Colonic mucosa (tissue), 4 donors: Measurements from ENCODE around the gene EIF3K. TPM values are rescaled to one million over a fixed set of nuclear protein-coding genes. Genes with fewer than 3 reads are reported as not detected.
"Not testable (repeated sequence)": the region's sequence is repeated elsewhere in the genome, so short reads cannot be mapped to it uniquely, and the experiment has no call there.

Experiments
- DNase-seq: peaks from one replicate; pipeline ENCODE4 v3.0.0-alpha.2; 2020
- H3K27ac ChIP-seq: fragments of 200-600 bp; one replicate; pipeline ENCODE4 v1.8.0; 2021
- H3K27me3 ChIP-seq: fragments of 200-600 bp; one replicate; pipeline ENCODE4 v1.8.0; 2021
- H3K36me3 ChIP-seq: fragments of 200-600 bp; one replicate; pipeline ENCODE4 v1.8.0; 2021
- H3K4me1 ChIP-seq: fragments of 200-600 bp; one replicate; pipeline ENCODE4 v1.8.0; 2021; ENCODE audit warnings: mild to moderate bottlenecking
- H3K4me3 ChIP-seq: fragments of 200-600 bp; one replicate; pipeline ENCODE4 v1.8.0; 2021
- H3K9ac ChIP-seq, 2 donors: one replicate each; pipeline ENCODE4 v1.7.0; 2013; ENCODE audit warnings: control low read depth in 2 of 2, low read depth in 2 of 2, low read length in 2 of 2
- H3K9me3 ChIP-seq: fragments of 200-600 bp; one replicate; pipeline ENCODE4 v1.8.0; 2021
- intact Hi-C: fragments of 100-400 bp; cut with DNase I; formaldehyde crosslinking; loops from one replicate; pipeline ENCODE4 v1.14.1; 2022
- total RNA-seq, 2 donors: library from RNA; stranded (reverse); fragmentation: NEBNext Ultra II Directional in 1 of 2; extraction: Animal tissue kit (Norgen Biotek cat#: 25700) in 1 of 2; gene quantifications; one replicate each; pipeline ENCODE4 v1.2.1, GENCODE V29; 2021
- TF ChIP-seq, protein P1 (sequence below): fragments of 200-600 bp; IDR thresholded peaks from one replicate; pipeline ENCODE4 v1.8.0; 2022; ENCODE audit warnings: antibody characterized with exemption, mild to moderate bottlenecking
- donor health status: healthy.
- donor health status: DM: no; HTN: no; CAD: no.
- donor health status: DM: no; HTN: no; CAD: no.

EIF3K gene, protein sequence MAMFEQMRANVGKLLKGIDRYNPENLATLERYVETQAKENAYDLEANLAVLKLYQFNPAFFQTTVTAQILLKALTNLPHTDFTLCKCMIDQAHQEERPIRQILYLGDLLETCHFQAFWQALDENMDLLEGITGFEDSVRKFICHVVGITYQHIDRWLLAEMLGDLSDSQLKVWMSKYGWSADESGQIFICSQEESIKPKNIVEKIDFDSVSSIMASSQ
- 100 to 1,000 TPM; 367 to 445 TPM for total RNA-seq

DNA sequence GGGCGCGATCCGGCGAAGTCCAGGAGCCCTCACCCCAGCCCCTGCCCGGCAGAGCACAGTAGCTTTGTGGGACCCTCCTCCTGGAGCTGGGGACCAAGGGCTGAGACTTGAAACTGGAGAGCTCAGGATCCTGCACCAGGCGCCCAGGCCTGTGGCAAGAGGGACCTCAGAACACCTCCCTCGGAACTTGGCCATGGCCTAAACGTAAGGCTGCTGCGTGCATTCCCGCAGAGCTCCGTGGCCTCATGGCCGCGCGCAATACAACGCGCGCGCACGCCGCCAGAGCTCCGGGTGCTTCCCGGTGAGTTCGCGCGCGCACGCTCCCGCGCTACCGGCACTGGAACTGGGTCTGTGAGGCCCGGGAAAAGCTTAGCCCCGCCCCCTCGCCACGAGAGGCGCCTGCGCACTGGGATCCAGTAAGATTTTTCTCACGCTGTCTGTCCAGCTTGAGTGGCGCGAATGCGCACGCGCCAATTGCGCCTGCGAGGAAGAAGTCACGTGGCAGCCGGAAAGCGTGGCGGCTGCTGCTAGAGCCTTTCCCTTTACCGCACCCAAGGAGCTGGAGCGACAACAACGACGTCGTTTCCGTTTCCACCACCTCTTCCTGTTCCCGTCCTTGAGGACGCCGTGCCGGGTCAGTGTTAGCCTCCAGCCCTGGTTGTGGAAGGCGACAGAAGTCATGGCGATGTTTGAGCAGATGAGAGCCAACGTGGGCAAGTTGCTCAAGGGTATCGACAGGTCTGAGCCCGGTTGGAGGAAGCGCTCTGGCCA, at the start of gene EIF3K:
TSS of gene EIF3K (plus strand) at position 599 of the 771 bp plus-strand sequence. CDS start at position 680, 81 bp downstream.
- no peaks in the 10 kb centered on the region for H3K9me3 ChIP-seq
- peaks cover 1% of the 10 kb centered on the region for H3K36me3 ChIP-seq
- TF ChIP-seq, protein P1, sequence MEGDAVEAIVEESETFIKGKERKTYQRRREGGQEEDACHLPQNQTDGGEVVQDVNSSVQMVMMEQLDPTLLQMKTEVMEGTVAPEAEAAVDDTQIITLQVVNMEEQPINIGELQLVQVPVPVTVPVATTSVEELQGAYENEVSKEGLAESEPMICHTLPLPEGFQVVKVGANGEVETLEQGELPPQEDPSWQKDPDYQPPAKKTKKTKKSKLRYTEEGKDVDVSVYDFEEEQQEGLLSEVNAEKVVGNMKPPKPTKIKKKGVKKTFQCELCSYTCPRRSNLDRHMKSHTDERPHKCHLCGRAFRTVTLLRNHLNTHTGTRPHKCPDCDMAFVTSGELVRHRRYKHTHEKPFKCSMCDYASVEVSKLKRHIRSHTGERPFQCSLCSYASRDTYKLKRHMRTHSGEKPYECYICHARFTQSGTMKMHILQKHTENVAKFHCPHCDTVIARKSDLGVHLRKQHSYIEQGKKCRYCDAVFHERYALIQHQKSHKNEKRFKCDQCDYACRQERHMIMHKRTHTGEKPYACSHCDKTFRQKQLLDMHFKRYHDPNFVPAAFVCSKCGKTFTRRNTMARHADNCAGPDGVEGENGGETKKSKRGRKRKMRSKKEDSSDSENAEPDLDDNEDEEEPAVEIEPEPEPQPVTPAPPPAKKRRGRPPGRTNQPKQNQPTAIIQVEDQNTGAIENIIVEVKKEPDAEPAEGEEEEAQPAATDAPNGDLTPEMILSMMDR, result no peak
- intact Hi-C loops, result loop anchor here (10.0 kb wide), 1 partner anchor 214 kb away; the partner anchor contains the start of gene FAM98C
- peak within 1 kb of the TSS; percentile 97 for H3K4me3 ChIP-seq
- peak within 1 kb of the TSS; percentile 99 for H3K9ac ChIP-seq
- H3K27ac ChIP-seq, result peak within 1 kb of the TSS; percentile 78
- H3K4me1 ChIP-seq, result peaks cover 7% of the 10 kb centered on the region
- H3K27me3 ChIP-seq, result no peaks in the 10 kb centered on the region
- DNase-seq, result peak; percentile 100

DNA sequence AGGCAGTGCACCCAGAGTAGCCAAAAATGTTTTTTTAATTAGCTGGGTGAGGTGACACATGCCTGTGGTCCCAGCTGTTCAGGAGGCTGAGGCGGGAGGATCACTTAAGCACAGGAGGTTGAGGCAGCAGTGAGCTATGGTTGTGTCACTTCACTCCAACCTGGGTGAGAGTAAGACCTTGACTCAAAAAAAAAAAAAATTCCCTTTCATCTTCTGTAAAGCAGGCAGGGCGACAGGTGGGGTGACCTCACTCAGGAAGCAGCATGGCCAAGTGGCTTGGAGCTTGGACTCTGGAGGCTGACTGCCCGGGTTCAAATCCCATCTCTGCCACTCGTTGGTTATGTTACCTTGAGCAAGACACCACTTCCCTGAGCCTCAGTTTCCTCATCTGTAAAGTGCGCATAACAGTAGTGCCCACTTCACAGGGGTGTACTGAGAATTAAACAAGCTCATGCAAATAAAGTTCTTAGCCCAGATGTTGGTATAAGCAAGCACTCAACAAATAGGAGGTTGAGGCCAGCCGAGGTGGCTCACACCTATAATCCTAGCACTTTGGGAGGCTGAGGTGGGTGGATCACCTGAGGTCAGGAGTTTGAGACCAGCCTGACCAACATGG, 49.5 kb upstream of the EIF3K start:
- TF ChIP-seq, protein P1, result no peak
- Histone ChIP-seq H3K9ac (no peak overlapping the region), H3K27me3 (peaks cover 9% of the 10 kb centered on the region), H3K9me3 (no peaks in the 10 kb centered on the region), H3K27ac (no peak overlapping the region), H3K4me3 (no peak overlapping the region), H3K36me3 (no peaks in the 10 kb centered on the region), H3K4me1 (no peaks in the 10 kb centered on the region)
- intact Hi-C loops, result no loop called here
- no peak for DNase-seq

DNA sequence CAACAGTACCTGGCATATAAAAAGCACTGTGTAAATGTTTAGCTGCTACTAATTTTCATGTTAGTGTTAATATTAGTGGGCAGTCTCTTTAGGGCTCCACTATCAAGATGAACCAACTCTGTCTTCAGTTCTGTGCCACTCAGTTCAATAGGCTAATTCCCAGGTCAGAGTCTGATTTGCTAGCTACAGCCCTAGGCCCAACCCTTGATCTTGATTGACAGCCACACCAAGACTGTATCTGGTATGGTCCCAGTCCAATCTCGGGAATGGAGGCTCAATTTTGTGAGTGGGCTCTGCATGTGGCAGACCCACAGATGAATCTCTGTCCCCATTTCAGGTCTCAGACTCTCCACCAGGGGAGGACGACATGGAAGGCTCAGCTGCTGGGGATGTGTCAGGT, 47.3 kb upstream of the EIF3K start:
- H3K9me3 ChIP-seq, result no peaks in the 10 kb centered on the region
- no peaks in the 10 kb centered on the region for H3K36me3 ChIP-seq
- H3K27me3 ChIP-seq, result no peaks in the 10 kb centered on the region
- H3K4me1 ChIP-seq, result no peaks in the 10 kb centered on the region
- no peak for DNase-seq
- no peak overlapping the region for H3K9ac ChIP-seq
- TF ChIP-seq, protein P1, result no peak
- intact Hi-C loops, result no loop called here
- H3K4me3 ChIP-seq, result no peak overlapping the region
- H3K27ac ChIP-seq, result no peak overlapping the region

DNA sequence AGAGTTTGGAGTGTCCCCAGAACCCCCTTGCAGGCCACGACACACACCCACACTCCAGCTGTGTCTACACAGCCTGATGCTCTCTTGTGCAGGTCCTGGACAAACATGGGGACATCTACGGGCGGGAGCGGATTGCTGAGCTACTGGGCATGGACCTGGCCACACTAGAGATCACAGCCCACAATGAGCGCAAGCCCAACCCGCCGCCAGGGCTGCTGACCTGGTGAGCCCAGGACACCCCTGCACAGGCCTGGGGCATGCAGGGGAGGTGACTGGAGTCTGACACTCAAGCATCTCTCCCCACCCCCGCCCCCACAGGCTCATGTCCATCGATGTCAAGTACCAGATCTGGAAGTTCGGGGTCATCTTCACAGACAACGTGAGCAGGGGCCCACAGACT, 41.2 kb upstream of the EIF3K start:
- no peaks in the 10 kb centered on the region for H3K4me1 ChIP-seq
- no peak overlapping the region for H3K9ac ChIP-seq
- intact Hi-C loops, result no loop called here
- TF ChIP-seq, protein P1, result no peak
- no peaks in the 10 kb centered on the region for H3K36me3 ChIP-seq
- H3K9me3 ChIP-seq, result no peaks in the 10 kb centered on the region
- H3K27ac ChIP-seq, result no peak overlapping the region
- H3K27me3 ChIP-seq, result no peaks in the 10 kb centered on the region
- DNase-seq, result no peak
- H3K4me3 ChIP-seq, result no peak overlapping the region

DNA sequence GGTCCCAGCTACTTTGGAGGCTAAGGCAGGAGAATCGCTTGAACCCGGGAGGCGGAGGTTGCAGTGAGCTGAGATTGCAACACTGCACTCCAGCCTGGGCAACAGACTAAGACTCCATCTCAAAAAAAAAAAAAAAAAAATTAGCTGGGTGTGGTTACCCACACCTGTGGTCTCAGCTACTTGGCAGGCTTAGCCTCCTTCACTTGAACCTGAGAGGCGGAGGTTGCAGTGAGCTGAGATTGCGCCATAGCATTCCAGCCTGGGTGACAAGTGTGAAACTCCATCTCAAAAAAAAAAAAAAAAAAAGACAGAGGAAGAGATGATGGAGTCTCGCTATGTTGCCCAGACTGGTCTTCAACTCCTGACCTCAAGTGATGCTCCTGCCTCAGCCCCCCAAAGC, 39.7 kb upstream of the EIF3K start:
- H3K9me3 ChIP-seq, H3K36me3 ChIP-seq, DNase-seq, H3K27ac ChIP-seq, H3K4me3 ChIP-seq, intact Hi-C loops, H3K9ac ChIP-seq, H3K4me1 ChIP-seq, H3K27me3 ChIP-seq: not testable (repeated sequence)
